Large intestine (tissue), 3 donors: ENCODE results near the gene CAMTA2. TPM values are rescaled to one million over a fixed set of nuclear protein-coding genes. Genes with fewer than 3 reads are reported as not detected.

Source experiments
- DNase-seq, 2 donors: peaks; one replicate each; pipeline versions ENCODE4 v3.0.0 to v3.0.0-alpha.2; 2013
- H3K27ac ChIP-seq: one replicate; pipeline ENCODE4 v1.5.1; 2013; ENCODE audit warnings: low read length
- H3K27me3 ChIP-seq: 2 replicates; pipeline ENCODE4 v1.6.1; 2013; ENCODE audit warnings: low read length; ENCODE audit not compliant: control insufficient read depth, insufficient read depth
- H3K36me3 ChIP-seq: 2 replicates; pipeline ENCODE4 v1.6.1; 2013; ENCODE audit warnings: low read length; ENCODE audit not compliant: control insufficient read depth, insufficient read depth
- H3K4me1 ChIP-seq: one replicate; pipeline ENCODE4 v1.6.1; 2013; ENCODE audit warnings: low read length; ENCODE audit not compliant: control insufficient read depth, insufficient read depth
- H3K4me3 ChIP-seq: one replicate; pipeline ENCODE4 v1.5.1; 2013; ENCODE audit warnings: low read length
- H3K9me3 ChIP-seq: one replicate; pipeline ENCODE4 v1.6.1; 2013; ENCODE audit warnings: mild to moderate bottlenecking, low read depth, low read length, moderate library complexity; ENCODE audit not compliant: control insufficient read depth
- WGBS: methylation state at CpG from one replicate; pipeline ENCODE4 v1.1.5; 2013; ENCODE audit warnings: low lambda C conversion rate; ENCODE audit not compliant: insufficient coverage; 5-methylcytosine and 5-hydroxymethylcytosine counted together
- polyA plus RNA-seq: library from polyadenylated mRNA; unstranded; fragments of 120-200 nt; gene quantifications from one replicate; pipeline ENCODE4 v1.2.1, GENCODE V29; 2013

The CAMTA2 gene
- polyA plus RNA-seq, 1 donor: 35.6 TPM

DNA sequence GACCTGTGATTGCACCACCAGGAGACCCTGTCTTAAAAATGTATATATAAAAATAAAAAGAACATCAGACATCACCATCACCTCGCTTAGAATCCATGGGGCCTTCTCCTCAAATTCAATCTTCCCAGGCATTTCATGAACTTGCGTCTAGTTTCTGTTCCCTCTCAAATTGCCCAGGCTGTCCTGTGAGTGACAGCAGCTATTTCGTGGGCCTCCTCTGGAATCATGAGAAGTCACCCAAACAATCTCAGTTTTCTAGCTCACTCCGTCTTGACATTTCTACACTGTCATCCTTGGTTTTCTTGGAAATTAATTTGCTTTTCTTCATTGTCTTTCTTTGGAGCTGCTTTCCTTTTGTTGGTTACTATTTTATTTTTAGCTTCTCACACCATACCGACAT is 40.4 kb upstream of the CAMTA2 start:
- Histone ChIP-seq H3K27ac (no peak overlapping the region), H3K36me3 (peaks cover 13% of the 10 kb centered on the region), H3K27me3 (no peaks in the 10 kb centered on the region), H3K4me3 (no peak overlapping the region), H3K9me3 (no peaks in the 10 kb centered on the region), H3K4me1 (no peaks in the 10 kb centered on the region)
- WGBS: 68% methylated on average over 3 of the region's 5 CpGs
- DNase-seq: no peak

DNA sequence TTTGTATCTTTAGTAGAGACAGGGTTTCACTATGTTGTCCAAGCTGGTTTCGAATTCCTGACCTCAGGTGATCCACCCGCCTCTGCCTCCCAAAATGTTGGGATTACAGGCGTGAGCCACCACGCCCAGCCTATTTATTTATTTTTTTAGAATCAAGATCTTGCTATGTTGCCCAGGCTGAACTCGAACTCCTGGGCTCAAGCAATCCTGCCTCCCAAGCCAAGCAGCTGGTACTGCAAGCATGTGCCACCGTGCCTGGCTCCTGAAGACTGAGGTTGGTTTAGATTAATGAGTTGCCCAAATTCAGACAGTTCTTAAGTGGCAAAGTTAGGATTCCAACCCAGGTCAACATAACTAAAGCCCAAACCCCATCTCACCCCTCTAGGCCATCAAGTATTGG is 39.8 kb upstream of the CAMTA2 start:
- H3K27me3 ChIP-seq: no peaks in the 10 kb centered on the region
- DNase-seq: no peak
- H3K4me3 ChIP-seq: no peak overlapping the region
- no peak overlapping the region for H3K27ac ChIP-seq
- WGBS: no CpG with 5 or more reads among the region's 6 CpGs
- H3K36me3 ChIP-seq: peaks cover 19% of the 10 kb centered on the region
- no peaks in the 10 kb centered on the region for H3K4me1 ChIP-seq
- H3K9me3 ChIP-seq: no peaks in the 10 kb centered on the region

DNA sequence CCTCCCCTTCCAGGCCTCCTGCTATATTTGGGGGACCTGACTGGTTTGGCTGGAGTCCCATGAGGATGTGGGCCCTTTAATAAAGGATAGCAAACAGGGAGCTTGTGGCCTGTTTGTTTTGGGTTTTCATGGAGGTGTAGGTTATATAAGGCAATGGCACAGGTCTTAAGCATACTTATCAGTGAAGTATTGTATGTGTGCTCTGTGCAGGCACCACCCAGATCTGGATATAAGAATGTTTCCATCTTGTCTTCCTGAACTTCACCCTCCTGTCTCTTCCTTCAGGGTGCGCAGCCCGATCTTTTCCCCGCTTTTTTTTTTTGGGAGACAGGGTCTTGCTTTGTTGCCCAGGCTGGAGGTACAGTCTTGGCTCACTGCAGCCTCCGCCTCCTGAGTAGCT is 37.1 kb upstream of the CAMTA2 start:
- Histone ChIP-seq H3K4me3 (no peak overlapping the region), H3K27ac (no peak overlapping the region), H3K27me3 (no peaks in the 10 kb centered on the region), H3K9me3 (no peaks in the 10 kb centered on the region), H3K4me1 (no peaks in the 10 kb centered on the region), H3K36me3 (peaks cover 42% of the 10 kb centered on the region)
- DNase-seq: no peak
- WGBS: 100% methylated on average over 2 of the region's 4 CpGs

DNA sequence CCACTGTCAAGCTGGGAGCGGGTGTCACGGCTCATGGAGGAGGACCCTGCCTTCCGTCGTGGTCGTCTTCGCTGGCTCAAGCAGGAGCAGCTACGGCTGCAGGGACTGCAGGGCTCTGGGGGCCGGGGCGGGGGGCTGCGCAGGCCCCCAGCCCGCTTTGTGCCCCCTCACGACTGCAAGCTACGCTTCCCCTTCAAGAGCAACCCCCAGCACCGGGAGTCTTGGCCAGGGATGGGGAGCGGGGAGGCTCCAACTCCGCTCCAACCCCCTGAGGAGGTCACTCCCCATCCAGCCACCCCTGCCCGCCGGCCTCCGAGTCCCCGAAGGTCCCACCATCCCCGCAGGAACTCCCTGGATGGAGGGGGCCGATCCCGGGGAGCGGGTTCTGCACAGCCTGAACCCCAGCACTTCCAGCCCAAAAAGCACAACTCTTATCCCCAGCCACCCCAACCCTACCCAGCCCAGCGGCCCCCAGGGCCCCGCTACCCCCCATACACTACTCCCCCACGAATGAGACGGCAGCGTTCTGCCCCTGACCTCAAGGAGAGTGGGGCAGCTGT is 36.2 kb upstream of the CAMTA2 start:
- Histone ChIP-seq H3K27ac (no peak overlapping the region), H3K4me1 (no peaks in the 10 kb centered on the region)
- WGBS: no CpG with 5 or more reads among the region's 29 CpGs

DNA sequence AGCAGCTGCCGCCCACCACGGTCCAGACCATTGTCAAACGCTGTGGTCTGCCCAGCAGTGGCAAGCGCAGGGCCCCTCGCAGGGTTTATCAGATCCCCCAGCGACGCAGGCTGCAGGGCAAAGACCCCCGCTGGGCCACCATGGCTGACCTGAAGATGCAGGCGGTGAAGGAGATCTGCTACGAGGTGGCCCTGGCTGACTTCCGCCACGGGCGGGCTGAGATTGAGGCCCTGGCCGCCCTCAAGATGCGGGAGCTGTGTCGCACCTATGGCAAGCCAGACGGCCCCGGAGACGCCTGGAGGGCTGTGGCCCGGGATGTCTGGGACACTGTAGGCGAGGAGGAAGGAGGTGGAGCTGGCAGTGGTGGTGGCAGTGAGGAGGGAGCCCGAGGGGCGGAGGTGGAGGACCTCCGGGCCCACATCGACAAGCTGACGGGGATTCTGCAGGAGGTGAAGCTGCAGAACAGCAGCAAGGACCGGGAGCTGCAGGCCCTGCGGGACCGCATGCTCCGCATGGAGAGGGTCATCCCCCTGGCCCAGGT is 34.8 kb upstream of the CAMTA2 start:
- H3K9me3 ChIP-seq: no peaks in the 10 kb centered on the region
- no peaks in the 10 kb centered on the region for H3K4me1 ChIP-seq
- no peak overlapping the region for H3K4me3 ChIP-seq
- H3K27me3 ChIP-seq: no peaks in the 10 kb centered on the region
- H3K36me3 ChIP-seq: peaks cover 61% of the 10 kb centered on the region
- no CpG with 5 or more reads among the region's 30 CpGs for WGBS
- DNase-seq: no peak
- H3K27ac ChIP-seq: no peak overlapping the region

More for the DNA sequence above, 36.2 kb upstream of the CAMTA2 start:
- Histone ChIP-seq H3K4me3 (no peak overlapping the region), H3K9me3 (no peaks in the 10 kb centered on the region), H3K36me3 (peaks cover 52% of the 10 kb centered on the region), H3K27me3 (no peaks in the 10 kb centered on the region)
- no peak for DNase-seq

DNA sequence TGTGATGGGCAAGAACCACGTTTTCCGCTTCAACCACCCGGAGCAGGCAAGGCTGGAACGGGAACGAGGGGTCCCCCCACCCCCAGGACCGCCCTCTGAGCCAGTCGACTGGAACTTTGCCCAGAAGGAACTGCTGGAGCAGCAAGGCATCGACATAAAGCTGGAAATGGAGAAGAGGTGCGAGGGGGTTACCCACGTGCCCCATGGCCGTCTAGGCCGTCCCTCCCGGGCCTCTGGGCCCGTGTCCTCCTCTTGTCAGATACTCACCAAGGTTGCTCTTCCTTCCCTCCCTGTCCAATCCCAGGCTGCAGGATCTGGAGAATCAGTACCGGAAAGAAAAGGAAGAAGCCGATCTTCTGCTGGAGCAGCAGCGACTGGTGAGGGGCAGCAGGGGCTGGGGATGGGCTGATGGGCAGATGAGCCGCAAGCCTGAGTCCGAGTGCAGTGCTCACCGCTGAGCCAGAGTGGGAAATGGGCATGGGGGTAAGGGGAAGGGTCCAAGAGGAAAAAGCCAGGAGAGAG is 33.1 kb upstream of the CAMTA2 start:
- DNase-seq: no peak
- H3K9me3 ChIP-seq: no peaks in the 10 kb centered on the region
- no peaks in the 10 kb centered on the region for H3K27me3 ChIP-seq
- H3K27ac ChIP-seq: no peak overlapping the region
- no peak overlapping the region for H3K4me3 ChIP-seq
- no CpG with 5 or more reads among the region's 20 CpGs for WGBS
- H3K4me1 ChIP-seq: no peaks in the 10 kb centered on the region
- peaks cover 73% of the 10 kb centered on the region for H3K36me3 ChIP-seq

DNA sequence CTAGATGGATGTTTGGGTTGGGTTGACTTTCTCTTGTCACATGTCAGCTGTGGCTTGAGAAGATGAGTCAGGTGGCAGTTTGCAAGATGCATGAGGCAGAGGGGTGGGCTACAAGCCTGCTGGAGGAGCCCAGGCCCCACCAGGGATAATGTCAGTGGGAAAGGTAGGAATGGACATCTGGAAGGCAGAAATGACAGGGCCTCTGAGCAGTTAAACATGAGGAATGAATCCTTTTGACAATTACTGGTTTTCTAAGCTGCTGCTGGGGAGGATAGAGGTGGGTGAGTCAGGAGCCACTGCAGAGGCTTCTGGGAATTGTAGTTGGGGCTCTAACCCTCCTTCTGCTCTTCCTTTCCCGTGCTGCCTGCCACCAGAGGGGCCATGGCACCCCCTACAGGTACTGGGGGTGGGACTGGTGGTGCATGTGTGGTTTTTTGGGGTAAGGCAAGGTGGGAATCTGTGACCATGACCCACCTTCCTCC is 32.0 kb upstream of the CAMTA2 start:
- Histone ChIP-seq H3K9me3 (no peaks in the 10 kb centered on the region), H3K27ac (no peak overlapping the region), H3K27me3 (no peaks in the 10 kb centered on the region), H3K4me3 (no peak overlapping the region), H3K4me1 (no peaks in the 10 kb centered on the region), H3K36me3 (peaks cover 77% of the 10 kb centered on the region)
- no peak for DNase-seq
- no CpG with 5 or more reads among the region's 1 CpG for WGBS

DNA sequence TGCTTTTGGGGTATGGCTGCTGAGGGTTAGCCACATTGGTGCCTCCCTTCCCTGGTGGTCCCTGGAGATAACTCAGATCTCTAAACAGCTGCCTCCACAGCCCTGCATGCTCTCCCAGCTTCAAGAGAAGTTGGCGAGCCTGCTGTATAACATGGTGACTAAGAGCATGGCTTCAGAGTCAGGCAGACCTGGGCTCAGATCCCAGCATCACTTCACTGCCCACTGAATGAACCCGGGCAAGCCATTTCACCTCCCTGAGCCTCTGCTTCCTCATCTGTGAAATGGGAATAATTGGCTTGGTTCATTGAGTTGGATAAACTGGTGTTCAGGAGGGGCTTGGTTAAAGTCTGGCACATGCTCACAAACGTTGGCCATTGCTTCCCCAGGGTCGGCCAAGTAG is 26.9 kb upstream of the CAMTA2 start:
- Histone ChIP-seq H3K4me1 (no peaks in the 10 kb centered on the region), H3K27ac (no peak overlapping the region), H3K36me3 (peaks cover 73% of the 10 kb centered on the region), H3K27me3 (no peaks in the 10 kb centered on the region), H3K9me3 (no peaks in the 10 kb centered on the region), H3K4me3 (no peak overlapping the region)
- no peak for DNase-seq
- WGBS: no CpG with 5 or more reads among the region's 4 CpGs

DNA sequence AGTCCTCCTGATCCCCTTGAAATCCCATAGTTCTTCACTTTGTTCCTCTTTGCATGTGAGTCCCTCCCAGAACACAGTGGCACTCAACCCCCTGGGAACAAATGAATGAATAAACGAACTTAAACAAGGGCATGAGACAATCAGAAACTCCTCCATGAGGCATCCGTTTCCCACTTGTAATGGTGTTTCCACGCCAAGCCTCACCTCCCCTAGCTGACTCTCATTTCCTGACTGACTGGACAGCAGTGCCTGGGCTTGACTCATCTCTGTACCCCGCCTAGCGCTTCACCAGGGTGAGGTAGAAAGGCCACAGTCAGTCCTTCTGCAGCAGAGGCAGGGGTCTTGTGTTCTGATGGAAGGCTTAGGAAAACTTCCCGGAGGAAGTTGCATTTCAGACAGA is 24.5 kb upstream of the CAMTA2 start:
- no CpG with 5 or more reads among the region's 6 CpGs for WGBS
- Histone ChIP-seq H3K4me1 (no peaks in the 10 kb centered on the region), H3K27me3 (no peaks in the 10 kb centered on the region), H3K27ac (no peak overlapping the region), H3K4me3 (no peak overlapping the region), H3K9me3 (no peaks in the 10 kb centered on the region), H3K36me3 (peaks cover 79% of the 10 kb centered on the region)
- DNase-seq: no peak

DNA sequence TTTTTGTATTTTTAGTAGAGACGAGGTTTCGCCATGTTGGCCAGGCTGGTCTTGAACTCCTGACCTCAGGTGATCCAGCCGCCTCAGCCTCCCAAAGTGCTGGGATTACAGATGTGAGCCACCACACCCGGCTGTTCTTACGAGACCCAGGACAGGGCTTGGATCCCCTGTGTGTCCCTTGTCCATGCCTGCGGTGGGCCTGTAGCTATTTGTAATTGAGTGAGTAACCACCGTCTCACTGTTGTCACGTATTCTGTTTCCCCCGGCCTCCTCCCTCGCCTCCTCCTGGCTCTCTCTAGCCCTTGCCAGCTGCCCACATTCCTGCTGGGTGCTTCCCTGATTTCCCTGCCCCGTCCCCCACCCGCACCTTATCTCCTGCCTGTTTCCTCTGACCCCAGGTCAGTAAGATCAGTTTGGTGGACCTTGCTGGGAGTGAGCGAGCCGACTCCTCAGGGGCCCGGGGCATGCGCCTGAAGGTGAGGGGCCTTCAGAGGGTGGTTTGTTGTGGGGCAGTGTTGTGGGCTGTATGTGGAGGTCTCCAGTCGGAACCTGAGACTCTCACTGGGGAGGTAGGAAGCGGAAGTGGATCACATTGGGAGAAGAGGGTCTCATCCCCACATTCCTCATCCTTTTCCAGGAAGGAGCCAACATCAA is 15.9 kb upstream of the CAMTA2 start:
- peaks cover 81% of the 10 kb centered on the region for H3K36me3 ChIP-seq
- no peak overlapping the region for H3K4me3 ChIP-seq
- H3K4me1 ChIP-seq: peaks cover 14% of the 10 kb centered on the region
- H3K9me3 ChIP-seq: no peaks in the 10 kb centered on the region
- no CpG with 5 or more reads among the region's 18 CpGs for WGBS
- no peak overlapping the region for H3K27ac ChIP-seq
- no peaks in the 10 kb centered on the region for H3K27me3 ChIP-seq
- no peak for DNase-seq
